A673 (cell line): ENCODE results near the gene RSPRY1.

Experiments
- CTCF ChIP-seq: fragments of 300-800, 200-600 bp; sonication (generic); conservative IDR thresholded peaks from 2 replicates; pipeline ENCODE4 v1.5.1; 2017; ENCODE audit warnings: low read depth, mild to moderate bottlenecking, antibody characterized with exemption, low read length, moderate library complexity, mixed read lengths
- EZH2 ChIP-seq: fragments of 200-600 bp; sonication (generic); IDR thresholded peaks from 2 replicates; pipeline ENCODE4 v1.6.1; 2017; ENCODE audit warnings: borderline replicate concordance, low read depth, mild to moderate bottlenecking, mixed read lengths, antibody characterized with exemption, low read length; ENCODE audit not compliant: poor library complexity, severe bottlenecking

DNA sequence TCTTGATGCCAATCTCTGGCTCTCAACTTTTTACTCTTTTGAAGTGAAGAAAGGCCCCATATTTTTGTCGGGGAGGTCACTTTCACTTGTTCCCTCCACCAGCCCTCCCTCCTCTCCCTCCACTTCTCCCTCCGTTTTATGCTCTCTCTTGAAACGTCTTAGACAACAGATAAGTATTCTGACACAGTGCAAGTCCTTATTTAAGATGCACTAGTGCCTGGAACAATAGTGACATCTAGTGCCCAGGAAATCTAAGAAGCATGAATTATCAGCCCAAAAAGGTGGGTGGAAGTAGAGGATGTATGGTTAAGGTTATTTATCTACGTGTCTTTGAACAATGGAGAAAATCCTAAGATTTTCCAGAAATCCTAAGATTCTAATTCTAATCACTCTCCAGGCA is 18.2 kb upstream of the RSPRY1 start:
- TF ChIP-seq EZH2: no peak
- TF ChIP-seq CTCF: peak; percentile 79
